Measurements from ENCODE around the gene ZSCAN31.

DNA sequence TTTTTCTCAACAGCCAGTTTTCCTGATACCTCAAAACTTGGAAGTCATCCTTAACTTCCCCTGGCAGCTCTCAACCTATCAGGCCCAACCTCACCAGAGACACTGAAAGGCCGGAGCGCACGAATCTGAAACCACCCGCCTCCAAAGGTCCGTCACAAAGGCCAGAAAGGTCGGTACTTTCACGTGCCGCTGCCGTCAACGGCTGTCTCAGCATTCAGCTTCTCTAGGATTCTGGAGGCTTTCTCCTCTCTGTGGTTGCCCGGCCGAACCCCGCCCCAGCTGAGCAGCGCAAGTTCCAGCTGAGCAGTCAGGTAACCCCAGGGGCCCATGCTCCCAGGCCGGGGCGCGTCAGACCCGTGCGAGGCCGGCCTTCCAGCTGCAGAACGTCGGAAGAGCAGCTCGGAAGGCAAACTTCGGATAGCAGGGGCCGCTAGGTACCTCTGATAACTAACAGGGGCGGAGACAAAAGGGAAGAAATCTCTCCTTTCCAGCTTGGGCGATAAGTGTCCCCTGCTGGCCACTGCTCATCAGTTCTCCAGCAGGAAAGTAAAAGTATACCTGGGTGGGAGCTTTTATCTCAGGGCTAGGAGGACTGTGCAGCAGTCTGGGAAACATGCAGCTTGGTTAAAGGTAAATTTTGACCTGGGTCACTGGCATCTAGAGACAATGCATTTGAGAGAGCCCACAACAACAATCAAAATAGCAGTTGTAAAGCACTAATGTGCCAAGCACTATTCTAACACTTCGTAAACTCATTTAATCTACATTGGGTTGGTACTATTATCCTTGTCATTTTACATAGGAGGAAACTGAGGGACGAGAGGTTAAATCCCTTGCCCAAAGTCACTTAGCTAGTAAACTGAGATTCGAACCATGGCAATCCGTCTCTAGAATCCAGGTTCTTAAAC lies 47.5 kb upstream of the ZSCAN31 start:
- TF ChIP-seq EZH2 (IDR thresholded peaks at IDR 0.05; ENCODE audit: insufficient read depth, poor library complexity, severe bottlenecking) (no peak), EZH2phosphoT487 (IDR thresholded peaks at IDR 0.05; ENCODE audit: insufficient read depth, low read depth) (no peak)

Data from GM23248 (cell line).